Putamen (tissue), 1 donor: ENCODE data around the gene AK5.

Experiments used
- DNase-seq: peaks from one replicate; pipeline ENCODE4 v3.0.0-alpha.2; 2016; ENCODE audit warnings: low spot score

AK5 gene

GRCh38 chr1:77590651-77591050 lies 308.8 kb downstream of the AK5 start:
- no peak for DNase-seq

GRCh38 chr1:77592906-77593305 lies 311.1 kb downstream of the AK5 start:
- DNase-seq: no peak

DNA sequence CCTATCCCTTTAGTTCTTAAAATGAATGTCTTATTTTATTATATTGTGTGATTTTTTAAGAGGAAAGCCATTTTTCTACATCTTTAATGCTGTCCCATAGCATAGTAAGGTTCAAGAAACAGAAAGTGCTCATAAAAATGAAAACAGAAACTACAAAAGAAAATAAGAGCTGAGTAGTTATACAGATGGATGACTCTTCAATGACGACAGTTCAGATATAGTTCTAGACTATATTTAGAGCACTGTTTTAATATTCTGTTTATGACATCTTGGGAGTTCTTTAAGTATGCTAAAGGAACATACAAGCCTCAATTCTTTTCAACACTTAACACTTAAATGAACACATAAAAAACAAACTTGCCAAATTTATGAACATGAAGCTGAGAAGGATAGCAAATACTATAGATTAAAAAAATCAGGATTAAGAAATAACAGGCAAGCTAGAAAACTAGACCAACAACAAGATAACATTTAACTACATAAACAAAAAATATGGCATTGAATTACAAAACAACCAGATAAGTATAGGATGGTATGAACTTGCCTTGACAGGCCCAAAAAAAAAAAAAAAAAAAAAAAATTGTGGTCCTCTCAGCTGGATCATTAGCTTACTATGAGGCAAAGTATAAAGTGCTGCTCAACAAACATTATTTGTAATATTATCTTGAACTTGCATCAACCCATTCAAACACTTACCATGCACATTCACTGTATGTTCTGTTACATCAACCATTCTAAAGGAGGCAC lies 312.7 kb downstream of the AK5 start:
- DNase-seq: no peak

GRCh38 chr1:77597310-77597709 lies 315.5 kb downstream of the AK5 start:
- no peak for DNase-seq

GRCh38 chr1:77605246-77606026 lies 323.6 kb downstream of the AK5 start:
- peak; percentile 54 for DNase-seq

DNA sequence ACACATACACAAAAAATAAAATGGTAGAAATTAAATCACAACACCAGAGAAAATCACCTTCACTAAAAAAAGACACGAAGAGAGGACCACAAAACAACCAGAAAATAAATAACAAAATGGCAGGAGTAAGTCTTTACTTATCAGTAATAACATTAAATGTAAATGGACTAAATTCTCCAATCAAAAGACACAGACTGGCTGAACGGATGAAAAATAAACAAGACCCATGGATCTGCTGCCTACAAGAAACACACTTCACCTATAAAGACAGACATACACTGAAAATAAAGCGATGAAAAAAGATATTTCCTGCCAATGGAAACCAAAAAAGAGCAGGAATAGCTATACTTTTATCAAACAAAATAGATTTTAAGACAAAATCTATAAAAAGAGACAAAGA lies 327.1 kb downstream of the AK5 start:
- DNase-seq: no peak
